A549 (cell line): ENCODE results near the gene TSPYL1. TPM values are rescaled to one million over a fixed set of nuclear protein-coding genes. Genes with fewer than 3 reads are reported as not detected.

Experiments
- ATAC-seq, 2 experiments: fragments of 200-7000 bp in 1 of 2; fragments of >200 bp in 1 of 2; cut with Nextera tagmentation in 1 of 2; cut with Tn5 transposase in 1 of 2; 3 replicates each; pipeline versions ENCODE4 v1.8.0 to v1.9.1; 2018 to 2020; ENCODE audit warnings: mild to moderate bottlenecking in 1 of 2, moderate library complexity in 1 of 2
- CTCF ChIA-PET: fragments of 300-600 bp; sonication (Branson Sonifier 250); formaldehyde crosslinking; extraction: SDS; loops from one replicate; lab custom pipeline; 2021; ENCODE audit warnings: antibody characterized with exemption, inconsistent platforms; lab: Yijun Ruan, JAX
- POLR2A ChIA-PET: fragments of 350-600 bp; formaldehyde crosslinking; extraction: SDS; loops from one replicate; lab custom pipeline; 2021; ENCODE audit warnings: antibody characterized with exemption, inconsistent platforms; lab: Yijun Ruan, JAX
- DNase-seq, 2 experiments: peaks; one replicate each; pipeline versions ENCODE4 v3.0.0 to v3.0.0-alpha.2; 2011 to 2016; ENCODE audit warnings: low read depth in 1 of 2, low spot score in 1 of 2
- FAIRE-seq: peaks from 2 replicates; lab custom pipeline; 2011; peaks lifted over from hg19 to GRCh38; lab: Jason Lieb, UNC
- H3K27ac ChIP-seq, 2 experiments: fragments of >200 bp; sonication (Bioruptor Twin); formaldehyde crosslinking; 3 replicates each; pipeline ENCODE4 v1.5.1; 2016 to 2017
- H3K4me1 ChIP-seq: fragments of >200 bp; sonication (Bioruptor Twin); formaldehyde crosslinking; 3 replicates; pipeline ENCODE4 v1.6.1; 2016
- H3K4me2 ChIP-seq: fragments of >200 bp; sonication (Bioruptor Twin); formaldehyde crosslinking; 3 replicates; pipeline ENCODE4 v1.6.1; 2016
- H3K4me3 ChIP-seq: fragments of >200 bp; sonication (Bioruptor Twin); formaldehyde crosslinking; 3 replicates; pipeline ENCODE4 v1.5.1; 2016
- H3K9me3 ChIP-seq: fragments of >200 bp; sonication (Bioruptor Twin); formaldehyde crosslinking; 3 replicates; pipeline ENCODE4 v1.6.1; 2016
- CEBPB ChIP-seq, 2 experiments: fragments of >200 bp in 1 of 2; sonication (Bioruptor Twin) in 1 of 2; formaldehyde crosslinking in 1 of 2; IDR thresholded peaks; 2 replicates each; pipeline ENCODE4 v1.6.1; 2012 to 2016
- CHD2 ChIP-seq: fragments of 150-350 bp; IDR thresholded peaks from 2 replicates; pipeline ENCODE4 v1.6.1; 2014; ENCODE audit warnings: low read length; ENCODE audit not compliant: partially characterized antibody
- CHD4 ChIP-seq: fragments of 200-600 bp; sonication (generic); IDR thresholded peaks from 2 replicates; pipeline ENCODE4 v1.6.1; 2016; ENCODE audit warnings: antibody characterized with exemption, mild to moderate bottlenecking, borderline replicate concordance
- CTCF ChIP-seq: fragments of >200 bp; sonication (Bioruptor Twin); formaldehyde crosslinking; IDR thresholded peaks from 3 replicates; pipeline ENCODE4 v1.5.1; 2016
- E2F6 ChIP-seq: IDR thresholded peaks from 2 replicates; pipeline ENCODE4 v1.6.1; 2012; ENCODE audit warnings: low read depth, borderline replicate concordance
- EHMT2 ChIP-seq: fragments of 200-600 bp; sonication (generic); IDR thresholded peaks from 2 replicates; pipeline ENCODE4 v1.6.1; 2016; ENCODE audit warnings: antibody characterized with exemption, low read depth, mild to moderate bottlenecking, moderate library complexity
- FOXS1 ChIP-seq: fragments of 250-450 bp; sonication (Bioruptor Pico); IDR thresholded peaks from 2 replicates; pipeline ENCODE4 v1.5.0; 2020; ENCODE audit warnings: mild to moderate bottlenecking, moderate library complexity
- GATA3 ChIP-seq: IDR thresholded peaks from 2 replicates; pipeline ENCODE4 v1.6.1; 2012; ENCODE audit warnings: borderline replicate concordance
- HDAC2 ChIP-seq: fragments of 200-600 bp; sonication (generic); IDR thresholded peaks from 2 replicates; pipeline ENCODE4 v1.6.1; 2016
- HES2 ChIP-seq: fragments of >200 bp; sonication (Bioruptor Twin); formaldehyde crosslinking; IDR thresholded peaks from 2 replicates; pipeline ENCODE4 v1.6.1; 2016
- HEYL ChIP-seq: fragments of 250-450 bp; sonication (Bioruptor Pico); IDR thresholded peaks from 2 replicates; pipeline ENCODE4 v1.8.0; 2021; ENCODE audit warnings: mild to moderate bottlenecking, moderate library complexity
- HOXB13 ChIP-seq: fragments of 250-450 bp; sonication (Bioruptor Pico); IDR thresholded peaks from 2 replicates; pipeline ENCODE4 v1.5.0; 2020; ENCODE audit warnings: low read depth, mild to moderate bottlenecking, moderate library complexity
- HOXB5 ChIP-seq: fragments of 250-450 bp; sonication (Bioruptor Pico); IDR thresholded peaks from 2 replicates; pipeline ENCODE4 v1.5.0; 2020; ENCODE audit warnings: mild to moderate bottlenecking, moderate library complexity
- JUN ChIP-seq, 2 experiments: fragments of >200 bp; sonication (Bioruptor Twin); formaldehyde crosslinking; IDR thresholded peaks; 2 replicates in 1 of 2; 3 replicates in 1 of 2; pipeline ENCODE4 v1.6.1; 2016 to 2017
- KDM1A ChIP-seq: fragments of 200-600 bp; sonication (generic); IDR thresholded peaks from 2 replicates; pipeline ENCODE4 v1.6.1; 2016; ENCODE audit warnings: low read depth, mild to moderate bottlenecking
- MAX ChIP-seq: IDR thresholded peaks from 2 replicates; pipeline ENCODE4 v1.6.1; 2012
- NR3C1 ChIP-seq: fragments of >200 bp; sonication (Bioruptor Twin); formaldehyde crosslinking; IDR thresholded peaks from 3 replicates; pipeline ENCODE4 v1.6.1; 2017
- PBX3 ChIP-seq: IDR thresholded peaks from 2 replicates; pipeline ENCODE4 v1.6.1; 2012
- PHF8 ChIP-seq: fragments of 200-600 bp; sonication (generic); IDR thresholded peaks from 2 replicates; pipeline ENCODE4 v1.6.1; 2016; ENCODE audit warnings: low read depth, mild to moderate bottlenecking, antibody characterized with exemption, moderate library complexity, borderline replicate concordance
- POLR2A ChIP-seq: IDR thresholded peaks from 2 replicates; pipeline ENCODE4 v1.6.1; 2012; ENCODE audit warnings: mild to moderate bottlenecking, low read length
- POLR2AphosphoS2 ChIP-seq: conservative IDR thresholded peaks from 2 replicates; pipeline ENCODE4 v1.6.1; 2012; ENCODE audit warnings: low read length, improper control_type of control experiment, inconsistent platforms
- RARB ChIP-seq: fragments of 250-450 bp; sonication (Bioruptor Pico); IDR thresholded peaks from 2 replicates; pipeline ENCODE4 v1.8.0; 2021; ENCODE audit warnings: mild to moderate bottlenecking, moderate library complexity
- RCOR1 ChIP-seq: fragments of 150-350 bp; IDR thresholded peaks from 2 replicates; pipeline ENCODE4 v1.6.1; 2014; ENCODE audit warnings: antibody characterized with exemption, low read length, low read depth
- REST ChIP-seq: fragments of 200-600 bp; sonication (generic); IDR thresholded peaks from 2 replicates; pipeline ENCODE4 v1.6.1; 2016; ENCODE audit warnings: antibody characterized with exemption, mild to moderate bottlenecking, moderate library complexity
- RNF2 ChIP-seq: fragments of 200-600 bp; sonication (generic); IDR thresholded peaks from 2 replicates; pipeline ENCODE4 v1.6.1; 2016; ENCODE audit warnings: low read depth, mild to moderate bottlenecking, antibody characterized with exemption, moderate library complexity, borderline replicate concordance
- SMC3 ChIP-seq: fragments of >200 bp; sonication (Bioruptor Twin); formaldehyde crosslinking; IDR thresholded peaks from 3 replicates; pipeline ENCODE4 v1.6.1; 2018; ENCODE audit warnings: inconsistent platforms
- TFCP2L1 ChIP-seq: fragments of 250-450 bp; sonication (Bioruptor Pico); IDR thresholded peaks from 2 replicates; pipeline ENCODE4 v1.5.0; 2021; ENCODE audit warnings: mild to moderate bottlenecking
- USF2 ChIP-seq: fragments of 450-650 bp; IDR thresholded peaks from 2 replicates; pipeline ENCODE4 v1.6.1; 2014; ENCODE audit warnings: antibody characterized with exemption
- ZC3H11A ChIP-seq: fragments of 450-650 bp; IDR thresholded peaks from 2 replicates; pipeline ENCODE4 v1.6.1; 2014; ENCODE audit warnings: antibody characterized with exemption, mild to moderate bottlenecking
- ZSCAN20 ChIP-seq: fragments of 250-450 bp; sonication (Bioruptor Pico); IDR thresholded peaks from 2 replicates; pipeline ENCODE4 v1.8.0; 2022; ENCODE audit warnings: mild to moderate bottlenecking, moderate library complexity
- WGBS: methylation state at CpG from one replicate; pipeline ENCODE4 v1.1.6; 2017; ENCODE audit errors: missing lambda C conversion rate; 5-methylcytosine and 5-hydroxymethylcytosine counted together
- polyA plus RNA-seq, 4 experiments: library from polyadenylated mRNA; depleted of rRNA in 3 of 4; stranded (reverse); fragments of >200 nt; fragmentation: RNase III in 1 of 4; extraction: RNeasy Plus Mini Kit Qiagen cat#74134 plus additional on column Dnase treatment in 1 of 4; gene quantifications; 2 replicates in 3 of 4; 3 replicates in 1 of 4; pipeline ENCODE4 v1.2.3, GENCODE V29; 2011 to 2017

Gene TSPYL1
- polyA plus RNA-seq, 2 of the 4 experiments (the other 2 are of a cell fraction) = 31.8 to 32.5 TPM

GRCh38 chr6:116298273-116298672, 18.5 kb upstream of the TSPYL1 start:
- H3K9me3 ChIP-seq = 0 out of 3 replicates have a peak, but pooled peaks cover 4% of the 10 kb centered on the region
- no peak overlapping the region for H3K4me3 ChIP-seq
- FAIRE-seq (no peak), DNase-seq (no peak), ATAC-seq (no peak)
- no peak overlapping the region for H3K27ac ChIP-seq
- CTCF ChIA-PET = interaction anchor here (1.0 kb wide), 1 partner anchor 10 kb away, joined by 3 read pairs; no protein-coding TSS in a partner anchor
- TF ChIP-seq PHF8 (no peak), FOXS1 (CRISPR knock-in tag) (no peak), RNF2 (no peak), HOXB5 (CRISPR knock-in tag) (no peak), ZC3H11A (no peak), ZSCAN20 (no peak), HES2 (no peak), POLR2A (no peak), PBX3 (no peak), MAX (no peak), CHD4 (no peak), KDM1A (no peak), HDAC2 (no peak)
- no peak overlapping the region for H3K4me2 ChIP-seq
- no peaks in the 10 kb centered on the region for H3K4me1 ChIP-seq
- POLR2A ChIA-PET = no interaction called here
- WGBS = 62% methylated on average over 3 of the region's 3 CpGs

- Histone ChIP-seq H3K4me3 (no peak overlapping the region), H3K4me1 (no peaks in the 10 kb centered on the region), H3K4me2 (no peak overlapping the region), H3K27ac (no peak overlapping the region), H3K9me3 (no peaks in the 10 kb centered on the region)
- ATAC-seq = no peak
- DNase-seq = no peak
- ChIA-PET CTCF (interaction anchor here (1.2 to 1.7 kb wide), 3 partner anchors 24 to 269 kb away, joined by 3 to 5 read pairs (median 4); no protein-coding TSS in a partner anchor), POLR2A (interaction anchor here (1.1 kb wide), 1 partner anchor 79 kb away, joined by 3 read pairs; no protein-coding TSS in a partner anchor)
- TF ChIP-seq TFCP2L1 (CRISPR knock-in tag) = no peak
- no peak for TF ChIP-seq USF2
- TF ChIP-seq RNF2 = no peak
- TF ChIP-seq HEYL (CRISPR knock-in tag) = no peak
- TF ChIP-seq GATA3 = no peak
- TF ChIP-seq CHD4 = no peak
- no peak for TF ChIP-seq SMC3
- TF ChIP-seq POLR2AphosphoS2 = no peak
- TF ChIP-seq E2F6 = no peak
- TF ChIP-seq RARB = no peak
- no peak for TF ChIP-seq NR3C1
- no peak for TF ChIP-seq CTCF
- TF ChIP-seq CHD2 = no peak
- TF ChIP-seq HOXB13 (CRISPR knock-in tag) = no peak
- TF ChIP-seq EHMT2 = no peak
- no peak for TF ChIP-seq REST
- TF ChIP-seq HDAC2 = no peak
- no peak for TF ChIP-seq JUN (IDR thresholded peaks at IDR 0.05)
- no peak for TF ChIP-seq CEBPB (IDR thresholded peaks at IDR 0.05)
- no peak for TF ChIP-seq RCOR1
- no peak for FAIRE-seq
- WGBS = 90% methylated on average over 1 of the region's 1 CpG
These were observed 12.8 kb upstream of the TSPYL1 start for GRCh38 chr6:116292553-116292952.
